B cell (primary cell): ENCODE results near the gene IL17REL. TPM values are rescaled to one million over a fixed set of nuclear protein-coding genes. Genes with fewer than 3 reads are reported as not detected.

Source experiments
- ATAC-seq: fragments of 200-7000 bp; cut with Tn5 transposase; one replicate; pipeline ENCODE4 v1.10.0; 2021; ENCODE audit warnings: low read depth, mild to moderate bottlenecking, moderate number of reproducible peaks, moderate library complexity
- CTCF ChIA-PET: fragments of 350-600 bp; sonication (Branson Sonifier 250); formaldehyde crosslinking; loops from one replicate; lab custom pipeline; 2021; ENCODE audit warnings: antibody characterized with exemption, inconsistent platforms; lab: Charles Lee
- POLR2A ChIA-PET: fragments of 350-600 bp; sonication (Branson Sonifier 250); formaldehyde crosslinking; loops from one replicate; lab custom pipeline; 2021; ENCODE audit warnings: antibody characterized with exemption; lab: Charles Lee
- DNase-seq: peaks from one replicate; pipeline ENCODE4 v3.0.0; 2013
- H2AFZ ChIP-seq: 2 replicates; pipeline ENCODE4 v1.6.1; 2012; ENCODE audit warnings: mild to moderate bottlenecking, low read depth, low read length; ENCODE audit not compliant: insufficient read depth, poor library complexity, severe bottlenecking
- H3K27ac ChIP-seq, 2 donors: 1 replicate in 1 of 2; 2 replicates in 1 of 2; pipeline ENCODE4 v1.5.1; 2012 to 2013; ENCODE audit warnings: low read length in 2 of 2, mild to moderate bottlenecking in 2 of 2, moderate library complexity in 1 of 2
- H3K27me3 ChIP-seq, 4 experiments: fragments of 200-600 bp in 1 of 4; sonication (generic) in 1 of 4; replicated peaks in 1 of 4; 1 replicate in 2 of 4; 2 replicates in 2 of 4; pipeline versions ENCODE4 v1.6.1 to v1.7.0; 2013 to 2016; ENCODE audit warnings: low read length in 3 of 4, mild to moderate bottlenecking in 2 of 4, mixed read lengths in 1 of 4, moderate library complexity in 1 of 4; ENCODE audit not compliant: insufficient read depth in 4 of 4, control insufficient read depth in 3 of 4; ENCODE audit errors: control extremely low read depth in 1 of 4
- H3K36me3 ChIP-seq, 2 experiments: replicated peaks in 1 of 2; 1 replicate in 1 of 2; 2 replicates in 1 of 2; pipeline versions ENCODE4 v1.6.1 to v1.7.1; 2013; ENCODE audit warnings: low read length in 1 of 2; ENCODE audit not compliant: insufficient read depth in 2 of 2, control insufficient read depth in 1 of 2; ENCODE audit errors: control extremely low read depth in 1 of 2, extremely low read depth in 1 of 2
- H3K4me1 ChIP-seq, 2 donors: fragments of 200-600 bp in 1 of 2; sonication (generic) in 1 of 2; 1 replicate in 1 of 2; 2 replicates in 1 of 2; pipeline versions ENCODE4 v1.5.1 to v1.6.1; 2013 to 2017; ENCODE audit warnings: low read length in 2 of 2; ENCODE audit not compliant: control insufficient read depth in 2 of 2, insufficient read depth in 2 of 2
- H3K4me2 ChIP-seq: replicated peaks from 2 replicates; pipeline ENCODE3; 2012; ENCODE audit warnings: mild to moderate bottlenecking, low read depth, low read length; ENCODE audit not compliant: poor library complexity, severe bottlenecking
- H3K4me3 ChIP-seq, 5 experiments: fragments of 200-600 bp in 1 of 5; sonication (generic) in 1 of 5; 1 replicate in 3 of 5; 2 replicates in 2 of 5; pipeline versions ENCODE4 v1.5.1 to v1.7.0; 2011 to 2016; ENCODE audit warnings: low read length in 4 of 5, mild to moderate bottlenecking in 4 of 5, low read depth in 2 of 5, control low read depth in 1 of 5, moderate library complexity in 1 of 5; ENCODE audit not compliant: insufficient read depth in 1 of 5; ENCODE audit errors: control extremely low read depth in 1 of 5, extremely low read depth in 1 of 5
- H3K79me2 ChIP-seq: fragments of 200-600 bp; sonication (generic); one replicate; pipeline ENCODE4 v1.6.0; 2016; ENCODE audit warnings: low read length; ENCODE audit not compliant: control insufficient read depth, insufficient read depth
- H3K9ac ChIP-seq: fragments of 200-600 bp; sonication (generic); 2 replicates; pipeline ENCODE4 v1.6.1; 2017; ENCODE audit warnings: mild to moderate bottlenecking, low read length, moderate library complexity
- H3K9me3 ChIP-seq, 3 donors: one replicate each; pipeline versions ENCODE4 v1.6.1 to v1.7.1; 2013; ENCODE audit warnings: low read length in 2 of 3; ENCODE audit not compliant: control insufficient read depth in 2 of 3, insufficient read depth in 1 of 3; ENCODE audit errors: control extremely low read depth in 1 of 3
- H4K20me1 ChIP-seq: 2 replicates; pipeline ENCODE4 v1.6.0; 2012; ENCODE audit warnings: mild to moderate bottlenecking, low read length; ENCODE audit not compliant: insufficient read depth, control insufficient read depth, poor library complexity, severe bottlenecking
- H3K27ac Mint-ChIP-seq: one replicate; pipeline ENCODE4 v1.8.0; 2021; ENCODE audit warnings: mixed read lengths
- H3K27me3 Mint-ChIP-seq: one replicate; pipeline ENCODE4 v1.8.0; 2021; ENCODE audit warnings: mixed read lengths
- H3K4me1 Mint-ChIP-seq: one replicate; pipeline ENCODE4 v1.8.0; 2021; ENCODE audit warnings: mixed read lengths
- H3K4me3 Mint-ChIP-seq: one replicate; pipeline ENCODE4 v1.8.0; 2021; ENCODE audit warnings: mixed read lengths
- H3K9me3 Mint-ChIP-seq: one replicate; pipeline ENCODE4 v1.8.0; 2022; ENCODE audit warnings: mixed read lengths; ENCODE audit not compliant: insufficient read depth
- EZH2 ChIP-seq: IDR thresholded peaks from 2 replicates; pipeline ENCODE4 v1.6.1; 2012; ENCODE audit warnings: borderline replicate concordance, low read depth, mild to moderate bottlenecking, moderate library complexity, low read length; ENCODE audit not compliant: insufficient read depth, poor library complexity, severe bottlenecking
- WGBS: methylation state at CpG from one replicate; pipeline ENCODE4 v1.1.5; 2013; ENCODE audit warnings: missing lambda C conversion rate; ENCODE audit not compliant: insufficient coverage; 5-methylcytosine and 5-hydroxymethylcytosine counted together
- intact Hi-C: fragments of 100-400 bp; cut with micrococcal nuclease; formaldehyde crosslinking; loops from one replicate; pipeline ENCODE4 v1.10.0; 2022
- polyA plus RNA-seq: library from polyadenylated mRNA; depleted of rRNA; stranded (reverse); fragments of >200 nt; gene quantifications from 2 replicates; pipeline ENCODE4 v1.2.3, GENCODE V29; 2012
- total RNA-seq, 2 donors: library from RNA; stranded (reverse); fragments of 120-200 nt in 1 of 2; gene quantifications; 1 replicate in 1 of 2; 2 replicates in 1 of 2; pipeline versions ENCODE4 v1.2.3 to v1.2.4, GENCODE V29; 2013 to 2022
- TF ChIP-seq, protein P1 (sequence below): fragments of 200-600 bp; IDR thresholded peaks from one replicate; pipeline ENCODE4 v1.8.0; 2022; ENCODE audit warnings: antibody characterized with exemption, mild to moderate bottlenecking

IL17REL gene
- total and polyA plus RNA-seq, 2 donors (not counting 1 experiment from before 2014, with no cell fraction given) = 0.09 to 0.10 TPM

- Histone ChIP-seq H3K27ac (no peak overlapping the region), H3K79me2 (no peaks in the 10 kb centered on the region), H3K4me1 (peaks cover 14 to 30% of the 10 kb centered on the region in 2 donors), H3K4me3 (no peak overlapping the region), H4K20me1 (no peaks in the 10 kb centered on the region), H3K9ac (no peak overlapping the region), H2AFZ (no peak overlapping the region), H3K9me3 (peaks cover 0 to 6% (median 0%) of the 10 kb centered on the region in 3 donors), H3K27me3 (peaks cover 0 to 20% (median 6%) of the 10 kb centered on the region in 4 experiments), H3K36me3 (no peaks in the 10 kb centered on the region), H3K4me2 (no peak overlapping the region)
- Mint-ChIP-seq H3K4me1 (peaks cover 27% of the 10 kb centered on the region), H3K27ac (no peak overlapping the region), H3K4me3 (no peak overlapping the region), H3K9me3 (no peaks in the 10 kb centered on the region), H3K27me3 (peaks cover 14% of the 10 kb centered on the region)
- CTCF ChIA-PET = interaction anchor here (5.6 kb wide), 1 partner anchor 34 kb away, joined by 43 read pairs; no protein-coding TSS in a partner anchor
- intact Hi-C loops = no loop called here
- POLR2A ChIA-PET = interaction anchor here (0.6 kb wide), 1 partner anchor 34 kb away, joined by 4 read pairs; no protein-coding TSS in a partner anchor
- DNase-seq (no peak), ATAC-seq (no peak)
- TF ChIP-seq, protein P1, sequence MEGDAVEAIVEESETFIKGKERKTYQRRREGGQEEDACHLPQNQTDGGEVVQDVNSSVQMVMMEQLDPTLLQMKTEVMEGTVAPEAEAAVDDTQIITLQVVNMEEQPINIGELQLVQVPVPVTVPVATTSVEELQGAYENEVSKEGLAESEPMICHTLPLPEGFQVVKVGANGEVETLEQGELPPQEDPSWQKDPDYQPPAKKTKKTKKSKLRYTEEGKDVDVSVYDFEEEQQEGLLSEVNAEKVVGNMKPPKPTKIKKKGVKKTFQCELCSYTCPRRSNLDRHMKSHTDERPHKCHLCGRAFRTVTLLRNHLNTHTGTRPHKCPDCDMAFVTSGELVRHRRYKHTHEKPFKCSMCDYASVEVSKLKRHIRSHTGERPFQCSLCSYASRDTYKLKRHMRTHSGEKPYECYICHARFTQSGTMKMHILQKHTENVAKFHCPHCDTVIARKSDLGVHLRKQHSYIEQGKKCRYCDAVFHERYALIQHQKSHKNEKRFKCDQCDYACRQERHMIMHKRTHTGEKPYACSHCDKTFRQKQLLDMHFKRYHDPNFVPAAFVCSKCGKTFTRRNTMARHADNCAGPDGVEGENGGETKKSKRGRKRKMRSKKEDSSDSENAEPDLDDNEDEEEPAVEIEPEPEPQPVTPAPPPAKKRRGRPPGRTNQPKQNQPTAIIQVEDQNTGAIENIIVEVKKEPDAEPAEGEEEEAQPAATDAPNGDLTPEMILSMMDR = no peak
- no peak for TF ChIP-seq EZH2
- 92% methylated on average over 17 of the region's 19 CpGs for WGBS
Observed at GRCh38 chr22:49996518-49997250, 15.9 kb downstream of the IL17REL start.

- CTCF ChIA-PET = interaction anchor here (1.1 to 5.6 kb wide), 3 partner anchors 11 to 35 kb away, joined by 4 to 43 read pairs (median 5); no protein-coding TSS in a partner anchor
- Mint-ChIP-seq H3K27me3 (peaks cover 13% of the 10 kb centered on the region), H3K4me1 (peaks cover 26% of the 10 kb centered on the region), H3K9me3 (peaks cover 3% of the 10 kb centered on the region), H3K27ac (no peak overlapping the region), H3K4me3 (no peak overlapping the region)
- peaks cover 11 to 30% of the 10 kb centered on the region in 2 donors for H3K4me1 ChIP-seq
- 85% methylated on average over 4 of the region's 4 CpGs for WGBS
- H3K79me2 ChIP-seq = no peaks in the 10 kb centered on the region
- no peak overlapping the region for H3K4me3 ChIP-seq
- H2AFZ ChIP-seq = no peak overlapping the region
- no peaks in the 10 kb centered on the region for H3K36me3 ChIP-seq
- intact Hi-C loops = no loop called here
- no peaks in the 10 kb centered on the region for H4K20me1 ChIP-seq
- no peak for ATAC-seq
- peaks cover 1 to 6% (median 4%) of the 10 kb centered on the region in 3 donors for H3K9me3 ChIP-seq
- no peak for DNase-seq
- H3K27me3 ChIP-seq = peaks cover 0 to 20% (median 6%) of the 10 kb centered on the region in 4 experiments
- H3K27ac ChIP-seq = no peak overlapping the region
- POLR2A ChIA-PET = interaction anchor here (0.6 kb wide), 1 partner anchor 35 kb away, joined by 4 read pairs; no protein-coding TSS in a partner anchor
- no peak overlapping the region for H3K4me2 ChIP-seq
- no peak for TF ChIP-seq EZH2
- H3K9ac ChIP-seq = no peak overlapping the region
Observed at GRCh38 chr22:49996119-49996517, 16.4 kb downstream of the IL17REL start.
